LNCaP clone FGC (cell line): ENCODE results near the gene KREMEN2.
A peak's percentile ranks its signal among the peaks of the same experiment; 100 is the strongest.

Experiments used
- DNase-seq: peaks from one replicate; pipeline ENCODE4 v3.0.0-alpha.2; 2011; ENCODE audit warnings: low read depth
- H3K4me3 ChIP-seq: 2 replicates; pipeline ENCODE4 v1.5.1; 2011; ENCODE audit warnings: mild to moderate bottlenecking, low read depth, low read length, control low read depth
- CTCF ChIP-seq: IDR thresholded peaks from 2 replicates; pipeline ENCODE4 v1.5.1; 2012; ENCODE audit warnings: mild to moderate bottlenecking; ENCODE audit not compliant: control insufficient read depth, insufficient read depth; ENCODE audit errors: extremely low read depth

KREMEN2 gene

GRCh38 chr16:2959206-2959605 lies 4.9 kb upstream of the KREMEN2 start:
- H3K4me3 ChIP-seq: no peak overlapping the region
- TF ChIP-seq CTCF: no peak
- no peak for DNase-seq

GRCh38 chr16:2960183-2961010 lies 3.7 kb upstream of the KREMEN2 start:
- no peak for DNase-seq
- no peak for TF ChIP-seq CTCF
- H3K4me3 ChIP-seq: no peak overlapping the region

GRCh38 chr16:2962334-2963073 lies 1.6 kb upstream of the KREMEN2 start:
- no peak overlapping the region for H3K4me3 ChIP-seq
- TF ChIP-seq CTCF: no peak
- no peak for DNase-seq

GRCh38 chr16:2963074-2963722 lies 877 bp upstream of the KREMEN2 start:
- DNase-seq: no peak
- no peak for TF ChIP-seq CTCF
- H3K4me3 ChIP-seq: peak overlapping the region; percentile 62

GRCh38 chr16:2964475-2965336 lies 631 bp downstream of the KREMEN2 start:
- DNase-seq: no peak
- peak overlapping the region; percentile 62 for H3K4me3 ChIP-seq
- no peak for TF ChIP-seq CTCF
